Endothelial cell of umbilical vein (primary cell): ENCODE results near the gene CFAP99.

ENCODE experiments used
- CTCF ChIP-seq, 2 donors: IDR thresholded peaks; 1 replicate in 1 of 2; 2 replicates in 1 of 2; pipeline ENCODE4 v1.5.1; 2011; ENCODE audit warnings: low read length in 2 of 2, mild to moderate bottlenecking in 2 of 2, moderate library complexity in 2 of 2, control low read depth in 1 of 2, inconsistent platforms in 1 of 2, low read depth in 1 of 2; ENCODE audit not compliant: insufficient read depth in 1 of 2; ENCODE audit errors: extremely low read depth in 1 of 2
- EZH2 ChIP-seq: IDR thresholded peaks from 2 replicates; pipeline ENCODE4 v1.6.1; 2012; ENCODE audit warnings: borderline replicate concordance, low read depth, mild to moderate bottlenecking, moderate library complexity, low read length, inconsistent platforms; ENCODE audit not compliant: severe bottlenecking
- FOS ChIP-seq: IDR thresholded peaks from 2 replicates; pipeline ENCODE4 v1.6.1; 2011; ENCODE audit warnings: mild to moderate bottlenecking, low read length, moderate library complexity, borderline replicate concordance; ENCODE audit not compliant: insufficient read depth
- GATA2 ChIP-seq: IDR thresholded peaks from 2 replicates; pipeline ENCODE4 v1.7.0; 2011; ENCODE audit warnings: low read depth, mild to moderate bottlenecking, moderate library complexity, mixed read lengths, low read length; ENCODE audit not compliant: insufficient read length, insufficient read depth
- JUN ChIP-seq: IDR thresholded peaks from 2 replicates; pipeline ENCODE4 v1.6.1; 2011; ENCODE audit warnings: borderline replicate concordance, low read depth; ENCODE audit not compliant: insufficient read length, insufficient read depth
- MAX ChIP-seq: IDR thresholded peaks from 2 replicates; pipeline ENCODE4 v1.6.1; 2011; ENCODE audit not compliant: insufficient read depth, insufficient read length
- MYC ChIP-seq: IDR thresholded peaks from one replicate; pipeline ENCODE4 v1.6.1; 2011; ENCODE audit warnings: mild to moderate bottlenecking, low read depth, low read length
- POLR2A ChIP-seq: IDR thresholded peaks from 2 replicates; pipeline ENCODE4 v1.6.1; 2012; ENCODE audit warnings: low read depth, mild to moderate bottlenecking, control low read depth, low read length
- POLR2AphosphoS5 ChIP-seq: IDR thresholded peaks from 2 replicates; pipeline ENCODE4 v1.6.1; 2012; ENCODE audit warnings: low read depth, mild to moderate bottlenecking, control low read depth, low read length, moderate library complexity; ENCODE audit not compliant: insufficient read depth

GRCh38 chr4:2489081-2489805, 70.5 kb downstream of the CFAP99 start:
- TF ChIP-seq POLR2A (no peak), POLR2AphosphoS5 (no peak), CTCF (IDR thresholded peaks at IDR 0.05; ENCODE audit: extremely low read depth in 1 of 2, insufficient read depth in 1 of 2, low read depth in 1 of 2, low read length in 2 of 2) (no peak), FOS (no peak), MAX (no peak), MYC (no peak), EZH2 (no peak), JUN (no peak), GATA2 (no peak)
